ENCODE data around the gene BTBD17. TPM values are rescaled to one million over a fixed set of nuclear protein-coding genes. Genes with fewer than 3 reads are reported as not detected.

BTBD17 gene
- total RNA-seq, 2 experiments from 2014 or later = not detected

DNA sequence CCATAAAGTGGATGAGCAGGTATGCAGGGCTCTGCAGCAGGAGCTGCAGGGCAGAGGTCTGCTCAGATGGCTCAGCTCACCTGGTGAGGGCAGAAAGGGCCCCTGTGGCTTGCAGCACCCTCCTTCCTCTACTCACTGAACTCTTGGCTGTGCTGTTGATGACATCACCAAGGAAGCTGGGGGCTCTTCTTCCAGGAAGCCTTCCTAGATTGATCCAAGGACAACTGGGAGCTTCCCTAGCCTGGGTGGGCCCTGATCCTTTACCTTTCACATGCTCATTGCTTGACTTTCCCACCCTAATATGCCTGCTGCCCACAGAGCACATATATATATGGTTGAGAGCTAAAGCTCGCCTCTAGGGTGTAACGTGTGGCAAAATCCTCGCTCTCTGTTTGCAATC, 33.2 kb downstream of the BTBD17 start:
- intact Hi-C loops (cut with micrococcal nuclease) = no loop called here
- no peaks in the 10 kb centered on the region for H3K36me3 Mint-ChIP-seq (ENCODE audit: low read depth)
- H3K27me3 Mint-ChIP-seq (ENCODE audit: low read depth) = peaks cover 18% of the 10 kb centered on the region
- no peaks in the 10 kb centered on the region for H3K9me3 Mint-ChIP-seq
- DNase-seq = no peak
- H3K27ac Mint-ChIP-seq = no peak overlapping the region
- peaks cover 10% of the 10 kb centered on the region for H3K4me1 Mint-ChIP-seq (ENCODE audit: low read depth)
- no peak overlapping the region for H3K4me3 Mint-ChIP-seq
- CTCF ChIA-PET = interaction anchor here (0.6 to 1.6 kb wide), 5 partner anchors 28 to 163 kb away, joined by 3 to 4 read pairs (median 3); no protein-coding TSS in a partner anchor

DNA sequence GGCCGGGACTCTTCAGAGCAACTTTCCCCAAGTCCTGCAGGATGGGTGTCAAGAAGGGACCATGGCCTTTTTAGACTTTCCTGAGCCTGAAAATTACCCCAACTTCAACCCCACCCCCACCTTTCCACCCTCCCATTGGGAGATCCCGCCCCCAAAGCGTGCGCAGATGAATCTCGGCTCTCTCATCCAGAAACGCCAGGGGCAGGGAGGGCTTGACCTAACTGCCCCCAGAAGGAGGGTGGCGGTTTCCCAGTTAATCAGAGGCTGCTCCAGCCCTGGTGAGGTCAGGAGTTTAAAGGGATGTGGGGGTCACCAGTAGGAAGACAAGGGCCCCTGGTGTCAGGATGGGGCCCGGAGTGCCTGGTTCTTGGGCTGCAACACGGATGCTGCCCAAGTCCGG, 35.2 kb downstream of the BTBD17 start:
- no peaks in the 10 kb centered on the region for H3K9me3 Mint-ChIP-seq
- H3K27ac Mint-ChIP-seq = no peak overlapping the region
- peaks cover 18% of the 10 kb centered on the region for H3K27me3 Mint-ChIP-seq (ENCODE audit: low read depth)
- DNase-seq = no peak
- H3K4me1 Mint-ChIP-seq (ENCODE audit: low read depth) = peaks cover 10% of the 10 kb centered on the region
- H3K4me3 Mint-ChIP-seq = no peak overlapping the region
- H3K36me3 Mint-ChIP-seq (ENCODE audit: low read depth) = no peaks in the 10 kb centered on the region
- intact Hi-C loops (cut with micrococcal nuclease) = no loop called here
- CTCF ChIA-PET = no interaction called here

DNA sequence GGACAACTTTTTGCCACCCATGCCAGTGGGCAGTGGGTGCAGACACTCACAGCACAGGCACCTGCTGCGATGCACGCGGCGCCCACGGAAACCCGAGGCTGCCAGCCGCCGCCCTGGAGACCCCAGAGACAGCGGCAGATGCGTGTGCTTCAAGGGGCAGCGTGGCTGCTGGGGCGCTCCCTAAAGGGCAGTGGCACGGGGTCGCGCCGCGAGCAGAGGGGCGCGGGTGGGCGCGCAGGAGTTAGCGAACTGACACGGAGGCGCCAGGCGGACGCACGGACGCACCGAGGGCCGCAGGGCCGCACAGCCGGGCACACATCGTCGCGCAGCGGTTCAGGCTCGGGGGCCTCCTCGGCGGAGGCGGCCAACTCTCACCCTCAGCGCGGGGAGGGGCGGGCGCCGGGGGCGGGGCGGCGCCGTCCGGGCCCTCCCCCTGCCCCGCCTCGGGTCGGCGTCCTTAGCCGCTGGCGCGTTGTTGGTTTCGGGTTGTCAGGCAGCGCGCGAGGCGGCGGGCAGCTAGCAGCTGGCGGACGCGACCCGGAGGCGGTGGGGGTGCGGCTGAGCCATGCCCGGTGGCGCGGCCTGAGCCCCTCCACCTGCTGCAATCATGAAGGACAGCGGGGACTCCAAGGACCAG, 35.8 kb downstream of the BTBD17 start, which contains the start of gene KIF19:
Gene KIF19, plus strand, starts transcription at position 484 of the 637 bp plus-strand sequence. Its CDS starts 124 bp downstream, at position 608.
- intact Hi-C loops (cut with micrococcal nuclease) = no loop called here
- CTCF ChIA-PET = no interaction called here
- peaks cover 10% of the 10 kb centered on the region for H3K4me1 Mint-ChIP-seq (ENCODE audit: low read depth)

DNA sequence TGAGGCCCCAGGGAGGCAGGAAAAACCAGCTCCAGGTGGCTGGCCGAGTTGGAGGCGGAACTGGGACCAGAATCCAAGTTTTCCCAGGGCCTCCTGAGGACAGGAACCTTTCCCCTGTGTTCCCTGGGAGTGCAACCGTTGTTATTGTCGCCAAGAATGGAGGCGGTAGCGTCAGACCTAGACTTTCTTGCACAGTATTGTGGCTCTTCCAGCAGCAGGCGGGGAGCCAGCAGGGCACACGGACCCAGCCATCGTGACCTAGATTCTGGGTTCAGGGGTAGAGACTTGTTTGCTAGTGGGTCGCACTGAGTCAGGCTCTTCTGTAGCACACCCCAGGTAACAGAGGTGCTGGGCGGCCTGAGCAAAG, 36.3 kb downstream of the BTBD17 start:
- no peak for DNase-seq
- intact Hi-C loops (cut with micrococcal nuclease) = no loop called here
- CTCF ChIA-PET = no interaction called here
- Mint-ChIP-seq H3K27ac (no peak overlapping the region), H3K4me3 (peak overlapping the region; percentile 19), H3K36me3 (ENCODE audit: low read depth) (no peaks in the 10 kb centered on the region), H3K4me1 (ENCODE audit: low read depth) (peaks cover 10% of the 10 kb centered on the region), H3K9me3 (no peaks in the 10 kb centered on the region), H3K27me3 (ENCODE audit: low read depth) (peaks cover 18% of the 10 kb centered on the region)

More for the DNA sequence above, 35.8 kb downstream of the BTBD17 start, which contains the start of gene KIF19:
- Mint-ChIP-seq H3K27me3 (ENCODE audit: low read depth) (peaks cover 18% of the 10 kb centered on the region), H3K4me3 (peak within 1 kb of the TSS; percentile 19), H3K9me3 (no peaks in the 10 kb centered on the region), H3K36me3 (ENCODE audit: low read depth) (no peaks in the 10 kb centered on the region), H3K27ac (no peak within 1 kb of the TSS)
- DNase-seq = peak; percentile 51

- CTCF ChIA-PET = no interaction called here
- H3K27ac Mint-ChIP-seq = no peak overlapping the region
These were observed 37.1 kb downstream of the BTBD17 start for GRCh38 chr17:74324521-74324920.

DNA sequence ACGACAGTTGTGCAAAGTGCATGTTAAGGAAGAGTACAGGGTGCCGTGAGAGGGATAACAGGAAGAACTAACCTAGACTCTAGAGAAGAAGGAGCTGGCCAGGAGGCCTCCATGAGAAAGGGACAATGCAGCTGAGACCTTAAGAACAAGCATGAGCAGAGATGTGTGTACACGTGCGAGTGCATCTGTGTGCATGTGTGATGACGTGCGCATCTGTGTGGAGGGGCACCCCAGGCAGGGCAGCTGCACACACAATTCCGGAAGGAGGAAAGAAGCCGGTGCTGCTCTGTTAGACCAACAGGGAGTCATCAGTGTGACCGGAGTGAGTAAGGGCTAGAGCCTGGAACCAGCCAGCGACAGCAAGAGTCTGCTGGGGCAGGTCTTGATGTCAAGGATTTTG, 43.3 kb downstream of the BTBD17 start:
- no peaks in the 10 kb centered on the region for H3K9me3 Mint-ChIP-seq
- no peaks in the 10 kb centered on the region for H3K4me1 Mint-ChIP-seq (ENCODE audit: low read depth)
- DNase-seq = no peak
- intact Hi-C loops (cut with micrococcal nuclease) = no loop called here
- CTCF ChIA-PET = no interaction called here
- no peak overlapping the region for H3K4me3 Mint-ChIP-seq
- H3K36me3 Mint-ChIP-seq (ENCODE audit: low read depth) = no peaks in the 10 kb centered on the region
- H3K27ac Mint-ChIP-seq = no peak overlapping the region
- no peaks in the 10 kb centered on the region for H3K27me3 Mint-ChIP-seq (ENCODE audit: low read depth)

More at GRCh38 chr17:74324521-74324920, 37.1 kb downstream of the BTBD17 start:
- intact Hi-C loops (cut with micrococcal nuclease) = no loop called here
- Mint-ChIP-seq H3K4me3 (no peak overlapping the region), H3K4me1 (ENCODE audit: low read depth) (peaks cover 8% of the 10 kb centered on the region), H3K27me3 (ENCODE audit: low read depth) (peaks cover 16% of the 10 kb centered on the region), H3K36me3 (ENCODE audit: low read depth) (no peaks in the 10 kb centered on the region), H3K9me3 (no peaks in the 10 kb centered on the region)
- no peak for DNase-seq

- Mint-ChIP-seq H3K36me3 (ENCODE audit: low read depth) (no peaks in the 10 kb centered on the region), H3K27ac (no peak overlapping the region), H3K27me3 (ENCODE audit: low read depth) (no peaks in the 10 kb centered on the region), H3K4me1 (ENCODE audit: low read depth) (no peaks in the 10 kb centered on the region), H3K9me3 (peaks cover 6% of the 10 kb centered on the region), H3K4me3 (no peak overlapping the region)
- intact Hi-C loops (cut with micrococcal nuclease) = no loop called here
- CTCF ChIA-PET = no interaction called here
- DNase-seq = no peak
These were observed 44.6 kb downstream of the BTBD17 start for GRCh38 chr17:74317071-74317470.

DNA sequence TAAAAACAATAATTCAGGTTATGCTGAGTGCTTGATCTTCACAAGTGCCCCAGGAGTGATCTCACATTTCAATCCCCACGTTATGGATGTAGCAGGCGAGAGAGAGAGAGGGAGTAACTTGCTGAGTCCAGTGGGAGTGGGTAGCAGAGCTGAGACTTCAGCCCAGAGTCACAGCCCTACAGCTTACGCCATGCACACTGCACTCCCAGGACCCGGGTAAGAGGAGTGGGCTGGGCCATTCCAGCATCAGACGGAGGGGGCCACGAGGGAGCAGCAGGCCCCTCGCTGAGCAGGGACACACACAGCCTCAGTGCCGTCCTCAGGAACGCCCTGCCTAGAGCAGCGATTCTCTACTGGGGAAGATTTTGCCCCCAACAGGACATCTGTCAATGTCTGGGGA, 45.4 kb downstream of the BTBD17 start:
- intact Hi-C loops (cut with micrococcal nuclease) = no loop called here
- Mint-ChIP-seq H3K27me3 (ENCODE audit: low read depth) (no peaks in the 10 kb centered on the region), H3K27ac (no peak overlapping the region), H3K4me3 (no peak overlapping the region), H3K36me3 (ENCODE audit: low read depth) (no peaks in the 10 kb centered on the region), H3K9me3 (peaks cover 6% of the 10 kb centered on the region), H3K4me1 (ENCODE audit: low read depth) (no peaks in the 10 kb centered on the region)
- CTCF ChIA-PET = no interaction called here
- no peak for DNase-seq

DNA sequence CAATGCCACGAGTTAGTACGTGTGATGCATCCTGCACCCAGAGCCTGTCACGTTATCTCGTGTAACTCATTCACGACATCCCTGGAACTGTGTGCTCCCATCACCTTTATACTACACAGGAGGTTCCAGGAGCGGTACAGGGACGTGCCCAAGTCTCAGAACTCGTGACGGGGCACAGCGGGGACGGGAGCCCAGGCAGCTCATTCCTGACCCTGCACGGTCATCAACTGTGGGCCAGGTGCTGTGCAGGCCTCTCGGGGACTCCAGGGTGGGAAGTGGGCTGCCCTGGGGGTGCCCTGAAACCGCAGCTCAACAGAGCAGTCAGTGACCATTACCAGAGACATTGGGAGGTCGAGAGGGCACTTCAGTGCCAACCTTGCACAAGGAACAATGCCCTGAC, 46.8 kb downstream of the BTBD17 start:
- no peak overlapping the region for H3K27ac Mint-ChIP-seq
- DNase-seq = no peak
- H3K9me3 Mint-ChIP-seq = peaks cover 6% of the 10 kb centered on the region
- no peaks in the 10 kb centered on the region for H3K4me1 Mint-ChIP-seq (ENCODE audit: low read depth)
- H3K36me3 Mint-ChIP-seq (ENCODE audit: low read depth) = no peaks in the 10 kb centered on the region
- intact Hi-C loops (cut with micrococcal nuclease) = no loop called here
- H3K27me3 Mint-ChIP-seq (ENCODE audit: low read depth) = no peaks in the 10 kb centered on the region
- H3K4me3 Mint-ChIP-seq = no peak overlapping the region
- CTCF ChIA-PET = no interaction called here

- CTCF ChIA-PET = no interaction called here
- peaks cover 4% of the 10 kb centered on the region for H3K27me3 Mint-ChIP-seq (ENCODE audit: low read depth)
- no peak overlapping the region for H3K27ac Mint-ChIP-seq
- no peak overlapping the region for H3K4me3 Mint-ChIP-seq
- intact Hi-C loops (cut with micrococcal nuclease) = no loop called here
- DNase-seq = no peak
- no peaks in the 10 kb centered on the region for H3K36me3 Mint-ChIP-seq (ENCODE audit: low read depth)
- peaks cover 3% of the 10 kb centered on the region for H3K4me1 Mint-ChIP-seq (ENCODE audit: low read depth)
- peaks cover 6% of the 10 kb centered on the region for H3K9me3 Mint-ChIP-seq
These were observed 51.8 kb downstream of the BTBD17 start for GRCh38 chr17:74309902-74310301.

DNA sequence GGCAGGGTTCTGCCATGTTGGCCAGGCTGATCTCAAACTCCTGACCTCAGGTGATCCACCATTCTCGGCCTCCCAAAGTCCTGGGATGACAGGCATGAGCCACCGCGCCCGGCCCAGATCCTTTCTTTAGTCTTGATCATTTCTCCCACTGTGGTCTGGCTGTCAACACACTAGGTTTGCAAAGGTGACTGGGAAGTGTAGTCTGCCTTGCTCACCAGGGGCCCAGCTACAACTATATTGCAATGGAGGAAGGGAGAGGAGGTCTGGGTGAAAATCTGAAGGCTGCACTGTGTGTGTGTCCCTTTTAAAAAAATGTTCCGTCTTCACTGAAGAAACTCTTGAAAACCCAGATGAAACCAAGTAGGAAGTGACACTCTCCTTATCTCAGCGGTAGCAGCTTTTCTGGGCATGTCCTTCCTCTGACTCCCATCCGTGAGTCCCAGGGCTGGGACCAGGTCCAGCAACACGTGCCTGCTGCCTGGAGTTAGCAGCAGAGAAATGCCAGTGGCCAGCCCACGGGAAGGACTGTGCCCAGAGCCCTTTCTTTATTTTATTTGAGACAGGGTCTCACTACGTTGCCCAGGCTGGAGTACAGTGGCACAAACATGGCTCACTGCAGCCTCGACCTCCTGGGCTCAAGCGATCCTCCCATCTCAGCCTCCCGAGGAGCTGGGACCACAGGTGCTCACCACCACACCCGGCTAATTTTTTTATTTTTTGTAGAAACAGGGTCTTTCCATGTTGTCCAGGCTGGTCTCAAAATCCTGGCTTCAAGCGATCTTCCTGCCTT, 53.5 kb downstream of the BTBD17 start:
- no peak for DNase-seq
- Mint-ChIP-seq H3K27me3 (ENCODE audit: low read depth) (peaks cover 4% of the 10 kb centered on the region), H3K36me3 (ENCODE audit: low read depth) (no peaks in the 10 kb centered on the region), H3K9me3 (peaks cover 6% of the 10 kb centered on the region), H3K4me3 (no peak overlapping the region), H3K4me1 (ENCODE audit: low read depth) (peaks cover 3% of the 10 kb centered on the region), H3K27ac (no peak overlapping the region)
- intact Hi-C loops (cut with micrococcal nuclease) = no loop called here
- CTCF ChIA-PET = interaction anchor here (0.6 to 1.2 kb wide), 2 partner anchors 39 to 60 kb away, joined by 3 read pairs; no protein-coding TSS in a partner anchor
